GM18867 (cell line): ENCODE results near the gene CNTN4.
A peak's percentile ranks its signal among the peaks of the same experiment; 100 is the strongest.
"Not testable (repeated sequence)": the region's sequence is repeated elsewhere in the genome, so short reads cannot be mapped to it uniquely, and the experiment has no call there.

ENCODE experiments used
- ATAC-seq: cut with Tn5 transposase; IDR thresholded peaks from one replicate; pipeline ENCODE4 v1.9.1; 2021; ENCODE audit warnings: mild to moderate bottlenecking, moderate library complexity; ENCODE audit not compliant: unreplicated experiment

Gene CNTN4

GRCh38 chr3:2940062-2940461, 841.4 kb downstream of the CNTN4 start:
- peak; percentile 59 for ATAC-seq

DNA sequence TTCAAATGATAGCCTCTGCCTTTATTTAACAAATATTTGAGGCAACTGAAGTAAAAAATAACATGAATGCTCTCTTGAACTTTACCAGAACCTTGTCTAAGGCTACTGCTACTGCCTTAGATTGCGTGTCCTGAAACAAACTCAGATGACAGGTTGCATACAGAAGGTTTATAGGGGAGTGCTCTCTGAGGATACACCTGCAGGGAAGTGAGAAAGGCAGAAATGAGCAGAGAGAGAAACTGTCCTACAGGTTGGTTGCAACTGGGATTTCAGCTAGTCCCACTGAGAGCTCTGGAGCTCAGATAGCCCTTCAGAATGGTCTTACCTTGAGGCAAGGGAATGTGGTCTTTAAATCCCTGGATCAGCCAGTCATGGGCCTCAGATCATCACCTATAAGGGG, 846.0 kb downstream of the CNTN4 start:
- peak; percentile 86 for ATAC-seq

DNA sequence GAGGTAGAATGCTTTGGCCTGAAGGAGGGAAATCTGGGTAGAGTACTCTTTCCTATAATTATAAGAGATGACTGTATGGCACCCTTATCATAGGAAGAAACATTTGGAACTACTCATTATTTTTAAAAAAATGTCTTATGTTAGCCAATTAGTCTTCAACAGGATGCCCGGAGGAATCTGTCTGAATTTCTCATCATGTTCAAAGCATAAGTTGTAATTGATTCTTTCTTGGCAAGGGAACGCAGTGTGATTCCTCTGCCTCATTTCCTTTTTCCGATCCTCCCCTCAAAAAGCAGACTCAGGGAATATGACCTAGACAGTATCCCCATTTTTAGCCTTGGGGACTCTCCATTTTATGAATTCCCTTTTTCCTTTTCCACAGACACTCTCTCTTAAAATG, 846.5 kb downstream of the CNTN4 start:
- no peak for ATAC-seq

DNA sequence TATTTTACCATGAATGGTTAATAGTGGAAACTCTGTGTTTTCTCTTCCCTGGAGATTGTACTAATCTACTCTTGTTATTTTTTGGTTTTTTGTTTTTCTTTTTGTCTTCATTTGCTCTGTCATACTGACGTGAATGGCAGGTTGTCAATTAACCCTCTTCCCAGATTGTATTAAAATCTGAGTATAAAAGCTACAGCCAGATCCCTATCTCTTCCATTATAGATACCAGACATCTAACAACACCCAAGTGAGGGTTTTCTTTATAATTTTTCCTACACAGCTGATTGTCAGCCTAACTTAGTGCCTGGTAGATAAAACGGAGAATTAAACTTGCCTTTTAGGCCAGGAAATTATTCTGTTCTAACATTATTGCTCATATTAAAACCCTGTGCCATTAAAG, 848.9 kb downstream of the CNTN4 start:
- no peak for ATAC-seq

DNA sequence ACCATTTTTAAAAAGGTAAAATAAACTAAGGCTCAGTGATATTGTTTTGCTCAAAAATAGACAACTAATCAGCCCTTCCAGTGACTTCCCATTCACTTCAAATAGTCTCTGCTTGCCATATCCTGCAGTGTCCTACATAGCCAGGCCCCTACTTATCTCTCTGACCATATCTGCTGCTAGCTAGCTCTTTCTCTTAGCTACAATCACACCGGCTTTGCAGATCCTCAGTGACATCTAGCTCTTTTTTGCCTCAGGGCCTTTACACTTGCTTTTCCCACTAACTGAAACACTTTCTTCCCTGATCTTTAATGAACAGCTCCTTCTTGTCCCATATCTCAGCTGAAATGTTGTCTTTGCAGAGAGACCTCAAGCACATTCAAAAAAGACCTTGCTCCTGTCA, 850.2 kb downstream of the CNTN4 start:
- ATAC-seq = no peak

DNA sequence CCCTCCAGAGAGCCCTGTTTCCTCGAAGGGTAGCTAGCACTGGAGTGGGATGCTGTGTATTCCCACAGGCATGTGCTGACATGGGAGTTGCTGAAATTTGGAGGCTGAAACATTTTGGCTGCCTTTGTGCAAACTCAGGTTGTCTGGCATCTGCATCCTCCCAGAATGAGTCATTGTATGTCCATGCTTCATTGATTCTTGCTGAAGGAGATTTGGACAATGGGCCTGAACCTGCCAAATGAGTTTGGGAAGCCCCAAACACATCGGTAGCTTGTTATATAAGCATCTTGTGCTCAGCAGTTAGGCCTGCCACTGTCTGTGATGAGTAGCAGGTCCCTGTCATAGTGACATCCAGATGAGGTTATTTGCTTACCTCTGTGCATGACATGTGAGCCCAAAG, 851.5 kb downstream of the CNTN4 start:
- no peak for ATAC-seq

GRCh38 chr3:2957115-2957514, 858.4 kb downstream of the CNTN4 start:
- no peak for ATAC-seq

GRCh38 chr3:2958551-2958950, 859.9 kb downstream of the CNTN4 start:
- ATAC-seq = no peak

GRCh38 chr3:2961576-2961975, 862.9 kb downstream of the CNTN4 start:
- no peak for ATAC-seq

GRCh38 chr3:2967871-2968270, 869.2 kb downstream of the CNTN4 start:
- no peak for ATAC-seq

DNA sequence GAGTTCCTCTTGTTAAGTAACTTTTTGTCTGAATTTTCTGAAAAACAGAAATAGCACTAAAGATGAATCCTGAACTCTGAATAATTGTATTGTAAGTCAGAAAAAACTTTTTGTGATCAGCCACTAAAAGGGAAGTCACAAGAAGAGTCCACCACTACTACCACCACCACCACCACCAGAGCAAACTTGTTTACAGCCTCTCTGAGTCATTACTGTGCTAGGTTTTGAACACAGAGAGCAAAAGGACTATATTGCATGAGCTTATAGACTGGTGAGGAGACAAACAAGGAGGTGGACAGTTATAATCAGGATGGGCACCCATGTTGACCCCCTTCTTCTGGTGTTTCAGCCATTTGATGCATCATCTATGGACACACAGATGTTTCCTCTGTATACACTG, 869.8 kb downstream of the CNTN4 start:
- no peak for ATAC-seq

DNA sequence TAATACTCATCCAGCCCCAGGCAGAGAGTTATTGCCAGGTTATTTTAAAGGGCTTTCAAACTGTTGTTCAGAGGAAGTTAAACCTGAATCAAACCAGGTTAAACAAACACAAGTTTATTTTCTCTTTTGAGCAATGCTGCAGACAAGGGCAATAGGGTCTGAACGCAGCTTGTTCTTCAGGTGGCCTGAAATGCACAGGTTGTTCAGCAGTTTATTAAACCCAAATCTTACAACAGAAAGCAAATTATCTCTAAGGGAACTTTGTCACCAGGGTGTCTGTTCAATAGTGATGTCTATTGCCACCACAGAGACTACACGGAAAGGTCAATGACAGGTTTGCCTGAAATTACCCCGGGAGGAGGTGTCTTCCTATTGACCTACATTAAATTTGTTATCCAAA, 877.5 kb downstream of the CNTN4 start:
- ATAC-seq = no peak

GRCh38 chr3:2976796-2977195, 878.1 kb downstream of the CNTN4 start:
- no peak for ATAC-seq

DNA sequence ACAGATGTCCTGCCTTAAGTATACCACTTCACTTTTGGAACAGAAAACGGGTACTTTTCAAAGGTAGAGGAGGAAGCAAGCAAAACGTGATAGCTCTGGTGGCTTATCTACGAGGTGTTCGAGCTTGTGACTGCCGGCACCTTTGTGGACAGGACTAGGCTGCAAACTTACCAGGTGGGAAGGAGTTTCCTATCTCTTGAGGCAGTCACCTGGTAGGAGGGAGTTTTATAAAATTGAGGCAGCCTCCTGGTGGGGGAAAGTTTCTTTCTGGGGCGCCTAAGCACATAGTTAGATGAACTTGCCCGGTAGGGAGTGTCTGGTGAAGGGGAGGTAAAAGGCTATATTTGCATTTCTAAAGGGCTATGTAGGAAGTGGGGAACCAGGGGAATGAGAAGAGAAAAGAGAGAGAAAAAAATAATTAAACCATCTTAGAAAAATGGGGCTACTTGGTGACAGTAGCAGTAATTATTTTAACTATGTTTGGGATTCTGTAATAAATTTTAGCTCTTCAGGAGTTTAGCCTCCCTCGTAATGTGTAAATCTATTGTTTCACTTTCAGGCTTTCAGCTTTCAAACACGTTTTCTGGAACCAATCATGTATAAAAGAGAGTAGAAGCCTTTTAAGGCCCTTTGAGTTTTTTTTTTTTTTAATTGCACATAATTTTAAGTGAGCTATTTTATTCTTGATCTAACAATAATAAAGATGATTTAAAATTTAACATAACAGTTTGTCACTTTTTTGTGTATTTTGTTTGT, 880.5 kb downstream of the CNTN4 start:
- peak; percentile 48 for ATAC-seq

DNA sequence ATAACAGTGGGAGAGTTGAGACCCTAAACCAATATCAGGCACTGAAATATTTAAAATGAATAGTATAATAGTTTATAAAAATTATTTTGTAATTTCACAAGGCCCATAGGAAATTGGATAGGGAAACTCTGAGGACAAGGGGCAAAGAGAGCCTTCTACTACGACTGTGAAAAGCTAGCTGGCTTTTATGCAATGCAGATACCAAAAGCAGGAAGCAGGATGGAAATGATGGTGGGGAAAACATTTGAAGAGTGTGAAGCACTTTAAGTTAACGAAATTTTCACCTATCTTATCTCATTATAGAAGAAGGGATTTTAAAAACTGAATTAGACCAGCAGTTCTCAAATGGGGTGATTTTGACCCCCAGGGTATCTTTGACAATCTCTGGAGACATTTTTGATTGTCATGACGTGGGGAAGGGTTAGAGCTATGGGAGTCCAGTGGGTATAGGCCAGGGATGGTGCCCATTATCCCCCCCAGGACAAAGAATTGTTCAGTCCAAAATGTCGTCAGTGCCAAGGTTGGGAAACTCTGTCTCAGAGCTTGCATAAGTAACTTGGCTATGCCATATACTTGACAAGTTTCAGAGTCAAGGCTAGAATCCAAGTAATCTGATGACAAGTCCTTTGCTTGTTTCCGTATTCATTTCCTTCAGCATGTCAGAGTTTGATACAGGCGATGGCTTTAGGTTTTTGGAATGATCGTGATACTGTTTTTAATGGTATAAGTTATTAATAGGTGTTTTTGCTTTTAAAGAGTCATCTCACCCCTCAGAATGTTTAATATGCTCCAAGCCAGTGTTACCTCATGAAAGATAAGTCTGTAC, 885.6 kb downstream of the CNTN4 start:
- no peak for ATAC-seq

GRCh38 chr3:2984831-2985220, 886.2 kb downstream of the CNTN4 start:
- no peak for ATAC-seq

DNA sequence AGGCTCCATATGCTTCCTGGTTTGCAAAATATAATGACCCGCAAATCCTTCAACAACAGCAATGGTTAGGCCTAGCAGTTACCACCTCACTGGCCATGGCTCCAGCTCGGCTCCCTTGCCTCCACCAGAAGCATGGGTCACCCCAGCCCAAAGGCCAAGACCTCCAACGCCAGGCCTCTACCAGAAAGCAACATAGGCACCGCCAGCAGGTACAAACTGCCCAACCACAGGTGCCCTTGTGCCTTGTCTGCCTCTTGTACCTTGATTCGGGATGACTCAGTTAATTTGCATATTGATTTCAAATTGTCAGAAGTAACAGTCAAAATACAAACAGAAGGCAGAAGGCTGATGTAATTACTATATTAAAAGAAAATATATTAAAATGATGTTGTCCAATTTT, 886.8 kb downstream of the CNTN4 start:
- ATAC-seq = no peak

GRCh38 chr3:2992534-2992933, 893.9 kb downstream of the CNTN4 start:
- ATAC-seq = no peak

DNA sequence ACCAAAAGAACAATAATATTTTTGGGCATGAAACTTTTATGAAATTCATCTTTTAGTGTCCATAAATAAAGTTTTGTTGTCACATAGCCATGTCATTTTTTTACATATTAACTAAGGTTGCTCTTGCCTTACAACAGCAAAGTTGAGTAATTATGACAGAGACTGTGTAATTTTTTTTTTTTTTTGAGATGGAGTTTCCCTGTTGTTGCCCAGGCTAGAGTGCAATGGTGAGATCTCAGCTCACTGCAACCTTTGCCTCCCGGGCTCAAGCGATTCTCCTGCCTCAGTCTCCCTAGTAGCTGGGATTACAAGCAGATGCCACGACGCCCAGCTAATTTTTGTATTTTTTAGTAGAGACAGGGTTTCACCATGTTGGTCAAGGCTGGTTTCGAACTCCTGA, 894.5 kb downstream of the CNTN4 start:
- not testable (repeated sequence) for ATAC-seq

GRCh38 chr3:2993736-2994135, 895.1 kb downstream of the CNTN4 start:
- no peak for ATAC-seq

DNA sequence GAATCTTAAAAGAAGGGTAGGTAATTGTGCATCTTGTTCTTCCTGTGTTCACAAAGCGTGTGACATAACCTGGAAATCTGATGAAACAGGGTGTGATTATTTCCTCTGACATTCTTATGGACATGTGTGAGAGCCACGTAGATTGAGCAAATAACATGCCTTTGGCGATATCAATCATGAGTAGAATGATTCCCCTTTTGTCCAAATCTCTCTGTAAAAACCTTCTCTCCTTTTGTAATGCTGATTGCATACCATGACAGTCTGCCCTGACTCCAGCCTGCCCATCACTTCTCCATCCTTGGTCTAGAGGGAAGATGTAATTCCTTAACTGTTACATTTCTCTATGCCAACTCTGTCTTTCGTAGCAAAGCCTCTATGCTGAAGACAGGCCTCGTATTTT, 896.5 kb downstream of the CNTN4 start:
- ATAC-seq = no peak

- no peak for ATAC-seq
Observed at GRCh38 chr3:3005146-3005744, 906.6 kb downstream of the CNTN4 start.
